HEK293 (cell line): Measurements from ENCODE around the gene FGFR3.

Experiments used
- PRDM10 ChIP-seq: fragments of 450-650 bp; formaldehyde crosslinking; IDR thresholded peaks from 2 replicates; pipeline ENCODE4 v1.5.1; 2016; ENCODE audit warnings: missing biosample characterization, missing genetic modification characterization
- TF ChIP-seq, protein P1 (sequence below): fragments of 450-650 bp; formaldehyde crosslinking; IDR thresholded peaks from 2 replicates; pipeline ENCODE4 v1.5.1; 2016; ENCODE audit warnings: missing biosample characterization, missing genetic modification characterization

GRCh38 chr4:1770791-1771231 lies 22.3 kb upstream of the FGFR3 start:
- no peak for TF ChIP-seq PRDM10 (tag by site-specific recombination)
- TF ChIP-seq, protein P1, sequence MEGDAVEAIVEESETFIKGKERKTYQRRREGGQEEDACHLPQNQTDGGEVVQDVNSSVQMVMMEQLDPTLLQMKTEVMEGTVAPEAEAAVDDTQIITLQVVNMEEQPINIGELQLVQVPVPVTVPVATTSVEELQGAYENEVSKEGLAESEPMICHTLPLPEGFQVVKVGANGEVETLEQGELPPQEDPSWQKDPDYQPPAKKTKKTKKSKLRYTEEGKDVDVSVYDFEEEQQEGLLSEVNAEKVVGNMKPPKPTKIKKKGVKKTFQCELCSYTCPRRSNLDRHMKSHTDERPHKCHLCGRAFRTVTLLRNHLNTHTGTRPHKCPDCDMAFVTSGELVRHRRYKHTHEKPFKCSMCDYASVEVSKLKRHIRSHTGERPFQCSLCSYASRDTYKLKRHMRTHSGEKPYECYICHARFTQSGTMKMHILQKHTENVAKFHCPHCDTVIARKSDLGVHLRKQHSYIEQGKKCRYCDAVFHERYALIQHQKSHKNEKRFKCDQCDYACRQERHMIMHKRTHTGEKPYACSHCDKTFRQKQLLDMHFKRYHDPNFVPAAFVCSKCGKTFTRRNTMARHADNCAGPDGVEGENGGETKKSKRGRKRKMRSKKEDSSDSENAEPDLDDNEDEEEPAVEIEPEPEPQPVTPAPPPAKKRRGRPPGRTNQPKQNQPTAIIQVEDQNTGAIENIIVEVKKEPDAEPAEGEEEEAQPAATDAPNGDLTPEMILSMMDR (tag by site-specific recombination): no peak
